Lung (tissue), 12 donors: ENCODE data around the gene NECTIN4. TPM values are rescaled to one million over a fixed set of nuclear protein-coding genes. Genes with fewer than 3 reads are reported as not detected.

Source experiments
- ATAC-seq: fragments of 200-7000 bp; cut with Tn5 transposase; one replicate; pipeline ENCODE4 v1.9.1; 2020; ENCODE audit warnings: moderate number of reproducible peaks; ENCODE audit not compliant: insufficient read depth, low FRiP score
- DNase-seq, 3 donors: peaks; one replicate each; pipeline ENCODE4 v3.0.0-alpha.2; 2013 to 2017
- H3K27ac ChIP-seq, 2 donors: one replicate each; pipeline ENCODE4 v1.5.1; 2013; ENCODE audit warnings: mild to moderate bottlenecking in 2 of 2, moderate library complexity in 2 of 2, control low read depth in 1 of 2, inconsistent platforms in 1 of 2, low read depth in 1 of 2, low read length in 1 of 2
- H3K27me3 ChIP-seq, 3 donors: one replicate each; pipeline ENCODE4 v1.5.1; 2013; ENCODE audit warnings: low read length in 2 of 3; ENCODE audit not compliant: control insufficient read depth in 3 of 3, insufficient read depth in 3 of 3
- H3K36me3 ChIP-seq, 4 donors: one replicate each; pipeline ENCODE4 v1.5.1; 2013; ENCODE audit warnings: low read length in 4 of 4, mild to moderate bottlenecking in 1 of 4, moderate library complexity in 1 of 4; ENCODE audit not compliant: control insufficient read depth in 4 of 4, insufficient read depth in 4 of 4
- H3K4me1 ChIP-seq, 5 donors: one replicate each; pipeline ENCODE4 v1.5.1; 2013; ENCODE audit warnings: low read length in 5 of 5, mild to moderate bottlenecking in 2 of 5, moderate library complexity in 1 of 5; ENCODE audit not compliant: control insufficient read depth in 5 of 5, insufficient read depth in 5 of 5
- H3K4me3 ChIP-seq: one replicate; pipeline ENCODE4 v1.5.1; 2013; ENCODE audit warnings: mild to moderate bottlenecking, control low read depth, moderate library complexity
- H3K9ac ChIP-seq, 2 donors: one replicate each; pipeline ENCODE4 v1.5.1; 2013; ENCODE audit warnings: low read length in 2 of 2, control low read depth in 1 of 2; ENCODE audit not compliant: insufficient read depth in 1 of 2
- H3K9me3 ChIP-seq, 4 donors: one replicate each; pipeline ENCODE4 v1.5.1; 2013; ENCODE audit warnings: low read length in 3 of 4, mild to moderate bottlenecking in 1 of 4, moderate library complexity in 1 of 4; ENCODE audit not compliant: control insufficient read depth in 4 of 4, insufficient read depth in 3 of 4
- WGBS, 2 donors: extraction: QIAGEN DNeasy Blood & Tissue Kit; methylation state at CpG; one replicate each; pipeline ENCODE4 v1.1.7; 2013; 5-methylcytosine and 5-hydroxymethylcytosine counted together
- polyA plus RNA-seq, 2 donors: library from polyadenylated mRNA; stranded (reverse); fragments of 200-250 nt; gene quantifications; one replicate each; pipeline ENCODE4 v1.2.1, GENCODE V29; 2013
- total RNA-seq, 2 donors: library from RNA; depleted of rRNA in 1 of 2; stranded (reverse); fragments of >200 nt in 1 of 2; gene quantifications; one replicate each; pipeline ENCODE4 v1.2.1, GENCODE V29; 2014 to 2021
- TF ChIP-seq, protein P1 (sequence below): IDR thresholded peaks from 2 replicates; pipeline ENCODE4 v1.5.1; 2012; ENCODE audit warnings: mild to moderate bottlenecking; ENCODE audit errors: control extremely low read depth, extremely low read depth
- donor health status: control.
- donor health status: control.
- donor health status: Bipolar disorder and iron deficiency.
- donor health status: healthy.
- donor health status: DM: yes; HTN: yes; CAD: no.

The NECTIN4 gene
- total and polyA plus RNA-seq, 4 donors = 6.2 to 12.5 (median 9.9) TPM

GRCh38 chr1:161115132-161115711 is 25.9 kb upstream of the NECTIN4 start:
- H3K9me3 ChIP-seq = no peaks in the 10 kb centered on the region
- H3K27me3 ChIP-seq = no peaks in the 10 kb centered on the region
- no peak overlapping the region for H3K4me3 ChIP-seq
- ATAC-seq (no peak), DNase-seq (no peak)
- TF ChIP-seq, protein P1, sequence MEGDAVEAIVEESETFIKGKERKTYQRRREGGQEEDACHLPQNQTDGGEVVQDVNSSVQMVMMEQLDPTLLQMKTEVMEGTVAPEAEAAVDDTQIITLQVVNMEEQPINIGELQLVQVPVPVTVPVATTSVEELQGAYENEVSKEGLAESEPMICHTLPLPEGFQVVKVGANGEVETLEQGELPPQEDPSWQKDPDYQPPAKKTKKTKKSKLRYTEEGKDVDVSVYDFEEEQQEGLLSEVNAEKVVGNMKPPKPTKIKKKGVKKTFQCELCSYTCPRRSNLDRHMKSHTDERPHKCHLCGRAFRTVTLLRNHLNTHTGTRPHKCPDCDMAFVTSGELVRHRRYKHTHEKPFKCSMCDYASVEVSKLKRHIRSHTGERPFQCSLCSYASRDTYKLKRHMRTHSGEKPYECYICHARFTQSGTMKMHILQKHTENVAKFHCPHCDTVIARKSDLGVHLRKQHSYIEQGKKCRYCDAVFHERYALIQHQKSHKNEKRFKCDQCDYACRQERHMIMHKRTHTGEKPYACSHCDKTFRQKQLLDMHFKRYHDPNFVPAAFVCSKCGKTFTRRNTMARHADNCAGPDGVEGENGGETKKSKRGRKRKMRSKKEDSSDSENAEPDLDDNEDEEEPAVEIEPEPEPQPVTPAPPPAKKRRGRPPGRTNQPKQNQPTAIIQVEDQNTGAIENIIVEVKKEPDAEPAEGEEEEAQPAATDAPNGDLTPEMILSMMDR = no peak
- WGBS, 2 donors = 84 to 88% methylated on average over 12 of the region's 12 CpGs
- H3K9ac ChIP-seq = no peak overlapping the region
- H3K4me1 ChIP-seq = peaks cover 9 to 31% (median 19%) of the 10 kb centered on the region in 5 donors
- H3K36me3 ChIP-seq = peaks cover 4 to 10% (median 5%) of the 10 kb centered on the region in 4 donors
- no peak overlapping the region for H3K27ac ChIP-seq

DNA sequence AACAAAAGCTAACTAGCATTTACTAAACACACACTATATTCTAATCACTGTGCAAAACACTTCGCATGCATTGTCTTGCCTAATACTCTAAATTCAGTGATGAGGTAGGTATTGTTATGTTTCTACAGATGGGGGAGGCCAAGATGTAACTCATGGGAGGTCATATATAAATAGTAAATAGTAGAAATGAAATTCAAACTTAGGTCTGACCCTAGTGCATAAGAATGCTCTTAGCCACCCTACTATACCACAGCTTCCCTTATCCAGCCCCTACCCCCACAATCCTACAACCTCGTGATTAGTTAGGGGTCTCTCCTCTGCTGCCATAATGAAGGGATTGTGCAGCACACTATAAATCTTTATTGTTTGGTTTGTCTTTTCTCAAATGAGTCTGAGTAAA is 25.2 kb upstream of the NECTIN4 start:
- Histone ChIP-seq H3K27ac (no peak overlapping the region), H3K9me3 (no peaks in the 10 kb centered on the region), H3K27me3 (no peaks in the 10 kb centered on the region), H3K9ac (no peak overlapping the region), H3K4me3 (no peak overlapping the region), H3K4me1 (peaks cover 9 to 26% (median 19%) of the 10 kb centered on the region in 5 donors), H3K36me3 (peaks cover under 1 to 5% (median 3%) of the 10 kb centered on the region in 4 donors)
- 67 to 79% methylated on average over 2 of the region's 2 CpGs for WGBS, 2 donors
- DNase-seq (no peak), ATAC-seq (no peak)
- TF ChIP-seq, protein P1 = no peak

- H3K4me1 ChIP-seq = peaks cover 2 to 20% (median 13%) of the 10 kb centered on the region in 5 donors
Observed at GRCh38 chr1:161113915-161114314, 24.6 kb upstream of the NECTIN4 start.

More at GRCh38 chr1:161113915-161114314, 24.6 kb upstream of the NECTIN4 start:
- 33 to 59% methylated on average over 1 of the region's 1 CpG for WGBS, 2 donors
- H3K27ac ChIP-seq = no peak overlapping the region
- H3K4me3 ChIP-seq = no peak overlapping the region
- no peak overlapping the region for H3K9ac ChIP-seq
- H3K9me3 ChIP-seq = no peaks in the 10 kb centered on the region
- no peak for DNase-seq
- no peak for ATAC-seq
- no peaks in the 10 kb centered on the region for H3K27me3 ChIP-seq
- H3K36me3 ChIP-seq = peaks cover 1 to 5% (median 3%) of the 10 kb centered on the region in 4 donors
- TF ChIP-seq, protein P1 = no peak
